ENCODE data around the gene RABL2A.
"Not testable (repeated sequence)": the region's sequence is repeated elsewhere in the genome, so short reads cannot be mapped to it uniquely, and the experiment has no call there.

RABL2A gene

DNA sequence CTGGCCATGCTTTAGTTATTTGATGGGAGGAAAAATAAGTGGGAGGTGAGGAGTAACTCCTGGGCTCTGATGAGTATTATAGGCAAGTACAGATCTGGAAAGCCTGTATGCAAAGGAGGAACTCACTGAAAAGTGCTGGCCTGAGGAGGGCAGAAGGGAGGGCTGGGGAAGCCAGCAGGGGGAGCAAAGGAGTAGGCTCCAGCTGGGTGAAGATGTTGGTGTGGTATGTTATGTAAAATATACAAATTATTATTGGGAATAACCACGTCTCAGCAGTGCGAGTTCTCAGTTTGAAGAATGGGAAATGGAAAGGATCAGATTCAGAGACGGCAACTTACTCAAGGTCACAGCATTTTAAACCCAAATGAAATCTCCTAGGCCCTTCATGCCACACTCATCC is 39.9 kb upstream of the RABL2A start:
- TF ChIP-seq, protein P1, sequence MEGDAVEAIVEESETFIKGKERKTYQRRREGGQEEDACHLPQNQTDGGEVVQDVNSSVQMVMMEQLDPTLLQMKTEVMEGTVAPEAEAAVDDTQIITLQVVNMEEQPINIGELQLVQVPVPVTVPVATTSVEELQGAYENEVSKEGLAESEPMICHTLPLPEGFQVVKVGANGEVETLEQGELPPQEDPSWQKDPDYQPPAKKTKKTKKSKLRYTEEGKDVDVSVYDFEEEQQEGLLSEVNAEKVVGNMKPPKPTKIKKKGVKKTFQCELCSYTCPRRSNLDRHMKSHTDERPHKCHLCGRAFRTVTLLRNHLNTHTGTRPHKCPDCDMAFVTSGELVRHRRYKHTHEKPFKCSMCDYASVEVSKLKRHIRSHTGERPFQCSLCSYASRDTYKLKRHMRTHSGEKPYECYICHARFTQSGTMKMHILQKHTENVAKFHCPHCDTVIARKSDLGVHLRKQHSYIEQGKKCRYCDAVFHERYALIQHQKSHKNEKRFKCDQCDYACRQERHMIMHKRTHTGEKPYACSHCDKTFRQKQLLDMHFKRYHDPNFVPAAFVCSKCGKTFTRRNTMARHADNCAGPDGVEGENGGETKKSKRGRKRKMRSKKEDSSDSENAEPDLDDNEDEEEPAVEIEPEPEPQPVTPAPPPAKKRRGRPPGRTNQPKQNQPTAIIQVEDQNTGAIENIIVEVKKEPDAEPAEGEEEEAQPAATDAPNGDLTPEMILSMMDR (conservative IDR thresholded peaks at IDR 0.05; ENCODE audit: low read length), result peak; percentile 54
- Histone ChIP-seq H3K79me2 (ENCODE audit: insufficient read depth, low read length) (peaks cover 11% of the 10 kb centered on the region), H3K4me1 (ENCODE audit: insufficient read depth, low read length, poor library complexity, severe bottlenecking) (peaks cover 23% of the 10 kb centered on the region)
- H3K36me3 ChIP-seq (ENCODE audit: insufficient read depth, low read length); H3K27me3 ChIP-seq (ENCODE audit: insufficient read depth, low read length, poor library complexity, severe bottlenecking); H3K4me3 ChIP-seq (ENCODE audit: low read length, poor library complexity, severe bottlenecking); H4K20me1 ChIP-seq (ENCODE audit: insufficient read depth, low read length, poor library complexity, severe bottlenecking); H3K4me2 ChIP-seq (ENCODE audit: low read depth, low read length, poor library complexity, severe bottlenecking); H3K9me3 ChIP-seq (ENCODE audit: insufficient read depth, low read depth, low read length); H3F3A ChIP-seq (ENCODE audit: low read depth); H3K9me2 ChIP-seq (replicated peaks; ENCODE audit: low read depth, low read length); H2AFZ ChIP-seq (ENCODE audit: low read length); H3K9ac ChIP-seq (ENCODE audit: low read depth, low read length, poor library complexity, severe bottlenecking): not testable (repeated sequence)

DNA sequence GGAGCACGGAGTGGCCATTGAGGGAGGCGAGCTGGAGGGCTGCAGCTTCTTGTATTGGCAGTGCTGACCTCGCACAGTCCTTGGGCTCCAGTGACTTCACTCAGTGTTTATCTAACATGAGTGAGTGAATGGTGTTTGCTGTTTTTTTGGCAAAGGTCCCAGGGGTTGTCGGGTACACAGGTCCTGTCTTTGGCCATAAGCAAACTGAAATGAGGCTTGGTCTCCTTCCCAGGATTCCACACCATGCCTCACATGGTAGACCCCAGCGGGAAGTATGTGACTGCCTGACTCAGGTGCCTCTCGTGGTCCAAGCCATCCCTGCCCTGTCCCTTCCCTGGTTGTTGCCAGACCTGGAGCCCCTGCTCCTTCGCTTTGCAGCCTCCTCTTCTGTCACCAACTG is 37.5 kb upstream of the RABL2A start:
- not testable (repeated sequence) for H3K36me3 ChIP-seq (ENCODE audit: insufficient read depth, low read length); H3F3A ChIP-seq (ENCODE audit: low read depth); H3K9ac ChIP-seq (ENCODE audit: low read depth, low read length, poor library complexity, severe bottlenecking); H4K20me1 ChIP-seq (ENCODE audit: insufficient read depth, low read length, poor library complexity, severe bottlenecking); H3K79me2 ChIP-seq (ENCODE audit: insufficient read depth, low read length); H3K4me2 ChIP-seq (ENCODE audit: low read depth, low read length, poor library complexity, severe bottlenecking); H2AFZ ChIP-seq (ENCODE audit: low read length); H3K27me3 ChIP-seq (ENCODE audit: insufficient read depth, low read length, poor library complexity, severe bottlenecking); H3K9me2 ChIP-seq (replicated peaks; ENCODE audit: low read depth, low read length); H3K4me3 ChIP-seq (ENCODE audit: low read length, poor library complexity, severe bottlenecking); H3K9me3 ChIP-seq (ENCODE audit: insufficient read depth, low read depth, low read length)
- peaks cover 16% of the 10 kb centered on the region for H3K4me1 ChIP-seq (ENCODE audit: insufficient read depth, low read length, poor library complexity, severe bottlenecking)

DNA sequence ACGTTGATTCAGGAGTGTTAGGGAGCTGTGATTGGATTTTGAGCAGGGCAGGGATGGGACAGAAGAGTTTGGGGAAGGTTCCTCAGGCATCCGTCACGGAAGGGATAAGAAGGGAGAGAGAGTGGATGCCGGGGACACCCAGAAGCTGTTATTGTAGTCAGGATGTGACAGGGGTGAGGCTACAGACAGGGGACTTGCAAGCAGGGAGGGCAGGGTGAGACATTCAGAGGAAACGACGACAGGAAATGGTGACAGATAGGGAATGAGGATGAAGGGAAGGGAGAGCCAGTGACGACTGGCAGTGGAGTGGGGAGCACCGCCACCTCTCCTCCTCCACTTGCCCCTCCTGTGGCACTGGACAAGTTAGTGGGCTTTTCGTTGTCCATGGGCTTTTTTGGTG is 35.1 kb upstream of the RABL2A start:
- H3F3A ChIP-seq (ENCODE audit: low read depth); H3K9me3 ChIP-seq (ENCODE audit: insufficient read depth, low read depth, low read length); H4K20me1 ChIP-seq (ENCODE audit: insufficient read depth, low read length, poor library complexity, severe bottlenecking); H3K9me2 ChIP-seq (replicated peaks; ENCODE audit: low read depth, low read length); H3K27me3 ChIP-seq (ENCODE audit: insufficient read depth, low read length, poor library complexity, severe bottlenecking); H3K4me1 ChIP-seq (ENCODE audit: insufficient read depth, low read length, poor library complexity, severe bottlenecking); H3K36me3 ChIP-seq (ENCODE audit: insufficient read depth, low read length); H3K4me3 ChIP-seq (ENCODE audit: low read length, poor library complexity, severe bottlenecking); H3K79me2 ChIP-seq (ENCODE audit: insufficient read depth, low read length); H2AFZ ChIP-seq (ENCODE audit: low read length); H3K9ac ChIP-seq (ENCODE audit: low read depth, low read length, poor library complexity, severe bottlenecking): not testable (repeated sequence)
- H3K4me2 ChIP-seq (ENCODE audit: low read depth, low read length, poor library complexity, severe bottlenecking), result peak overlapping the region; percentile 48

DNA sequence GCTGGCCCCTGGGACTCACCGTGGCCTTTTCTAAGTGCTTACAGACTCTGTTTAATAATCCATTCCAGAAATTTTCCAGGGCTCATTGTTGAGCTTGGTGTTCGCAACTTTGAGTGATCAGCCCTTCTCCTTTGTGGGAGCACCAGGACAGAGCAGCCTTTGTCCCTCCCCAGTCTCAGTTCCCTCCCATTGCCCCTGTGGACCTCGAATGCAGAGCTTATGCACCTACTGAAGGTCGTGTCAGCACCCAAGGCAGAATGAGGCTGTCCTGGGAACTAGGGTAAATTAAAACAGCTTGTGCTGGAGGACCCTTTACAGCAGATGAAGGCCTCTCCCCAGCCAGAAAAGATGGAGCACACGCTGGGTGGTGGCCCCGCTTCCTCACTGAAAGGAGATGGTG is 33.8 kb upstream of the RABL2A start:
- not testable (repeated sequence) for H3K79me2 ChIP-seq (ENCODE audit: insufficient read depth, low read length); H3K4me1 ChIP-seq (ENCODE audit: insufficient read depth, low read length, poor library complexity, severe bottlenecking); H3K9ac ChIP-seq (ENCODE audit: low read depth, low read length, poor library complexity, severe bottlenecking); H3K9me3 ChIP-seq (ENCODE audit: insufficient read depth, low read depth, low read length); H3K9me2 ChIP-seq (replicated peaks; ENCODE audit: low read depth, low read length); H2AFZ ChIP-seq (ENCODE audit: low read length); H3F3A ChIP-seq (ENCODE audit: low read depth); H3K4me2 ChIP-seq (ENCODE audit: low read depth, low read length, poor library complexity, severe bottlenecking); H3K4me3 ChIP-seq (ENCODE audit: low read length, poor library complexity, severe bottlenecking); H3K27me3 ChIP-seq (ENCODE audit: insufficient read depth, low read length, poor library complexity, severe bottlenecking); H3K36me3 ChIP-seq (ENCODE audit: insufficient read depth, low read length); H4K20me1 ChIP-seq (ENCODE audit: insufficient read depth, low read length, poor library complexity, severe bottlenecking)

DNA sequence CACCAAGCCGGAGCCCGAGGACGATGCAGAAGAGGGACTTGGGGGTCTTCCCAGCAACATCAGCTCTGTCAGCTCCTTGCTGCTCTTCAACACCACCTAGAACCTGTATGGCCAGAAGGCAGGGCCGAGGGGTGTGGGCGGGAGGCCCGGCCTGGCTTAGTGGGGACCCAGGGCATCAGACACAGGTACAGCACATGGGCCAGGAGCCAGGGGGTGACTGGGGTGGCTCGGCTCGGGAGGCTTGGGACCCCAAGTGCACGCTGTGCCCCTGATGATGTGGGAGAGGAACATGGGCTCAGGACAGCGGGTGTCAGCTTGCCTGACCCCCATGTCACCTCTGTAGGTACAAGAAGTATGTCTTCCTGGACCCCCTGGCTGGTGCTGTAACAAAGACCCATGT is 31.3 kb upstream of the RABL2A start:
- H2AFZ ChIP-seq (ENCODE audit: low read length); H3K79me2 ChIP-seq (ENCODE audit: insufficient read depth, low read length); H3K4me2 ChIP-seq (ENCODE audit: low read depth, low read length, poor library complexity, severe bottlenecking); H3K27me3 ChIP-seq (ENCODE audit: insufficient read depth, low read length, poor library complexity, severe bottlenecking); H3K4me1 ChIP-seq (ENCODE audit: insufficient read depth, low read length, poor library complexity, severe bottlenecking); H3F3A ChIP-seq (ENCODE audit: low read depth); H4K20me1 ChIP-seq (ENCODE audit: insufficient read depth, low read length, poor library complexity, severe bottlenecking); H3K9ac ChIP-seq (ENCODE audit: low read depth, low read length, poor library complexity, severe bottlenecking); H3K36me3 ChIP-seq (ENCODE audit: insufficient read depth, low read length); H3K4me3 ChIP-seq (ENCODE audit: low read length, poor library complexity, severe bottlenecking); H3K9me2 ChIP-seq (replicated peaks; ENCODE audit: low read depth, low read length); H3K9me3 ChIP-seq (ENCODE audit: insufficient read depth, low read depth, low read length): not testable (repeated sequence)

DNA sequence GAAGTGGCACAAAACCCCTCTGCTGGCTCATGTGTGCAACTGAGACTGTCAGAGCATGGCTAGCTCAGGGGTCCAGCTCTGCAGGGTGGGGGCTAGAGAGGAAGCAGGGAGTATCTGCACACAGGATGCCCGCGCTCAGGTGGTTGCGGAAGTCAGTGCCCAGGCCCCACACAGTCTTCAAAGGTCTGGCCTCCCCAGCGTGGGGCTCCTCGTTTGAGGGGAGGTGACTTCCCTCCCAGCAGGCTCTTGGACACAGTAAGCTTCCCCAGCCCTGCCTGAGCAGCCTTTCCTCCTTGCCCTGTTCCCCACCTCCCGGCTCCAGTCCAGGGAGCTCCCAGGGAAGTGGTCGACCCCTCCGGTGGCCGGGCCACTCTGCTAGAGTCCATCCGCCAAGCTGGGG is 29.9 kb upstream of the RABL2A start:
- not testable (repeated sequence) for H3K9ac ChIP-seq (ENCODE audit: low read depth, low read length, poor library complexity, severe bottlenecking); H3F3A ChIP-seq (ENCODE audit: low read depth); H3K9me2 ChIP-seq (replicated peaks; ENCODE audit: low read depth, low read length); H3K4me1 ChIP-seq (ENCODE audit: insufficient read depth, low read length, poor library complexity, severe bottlenecking); H3K4me2 ChIP-seq (ENCODE audit: low read depth, low read length, poor library complexity, severe bottlenecking); H3K27me3 ChIP-seq (ENCODE audit: insufficient read depth, low read length, poor library complexity, severe bottlenecking); H3K9me3 ChIP-seq (ENCODE audit: insufficient read depth, low read depth, low read length); H2AFZ ChIP-seq (ENCODE audit: low read length); H3K4me3 ChIP-seq (ENCODE audit: low read length, poor library complexity, severe bottlenecking); H4K20me1 ChIP-seq (ENCODE audit: insufficient read depth, low read length, poor library complexity, severe bottlenecking); H3K36me3 ChIP-seq (ENCODE audit: insufficient read depth, low read length); H3K79me2 ChIP-seq (ENCODE audit: insufficient read depth, low read length)

DNA sequence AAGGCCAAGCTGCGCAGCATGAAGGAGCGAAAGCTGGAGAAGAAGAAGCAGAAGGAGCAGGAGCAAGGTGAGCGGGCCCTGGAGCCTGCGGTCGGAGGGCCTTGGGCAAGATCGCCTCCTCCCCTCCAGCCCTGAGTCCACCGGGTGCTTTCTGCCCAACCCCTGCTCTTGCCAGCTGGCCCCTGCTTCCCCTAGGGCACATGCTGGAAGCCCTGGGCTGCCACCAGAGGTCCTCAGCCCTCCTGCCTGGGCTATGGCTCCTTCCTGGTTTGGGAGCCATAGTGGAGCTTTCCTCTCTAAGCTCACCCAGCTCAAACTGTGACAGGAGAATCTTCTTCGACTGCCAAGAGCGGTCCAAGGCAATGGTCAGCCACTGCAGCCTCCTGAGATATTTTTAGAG is 29.5 kb upstream of the RABL2A start:
- not testable (repeated sequence) for H3K36me3 ChIP-seq (ENCODE audit: insufficient read depth, low read length); H3K4me3 ChIP-seq (ENCODE audit: low read length, poor library complexity, severe bottlenecking); H3K9ac ChIP-seq (ENCODE audit: low read depth, low read length, poor library complexity, severe bottlenecking); H4K20me1 ChIP-seq (ENCODE audit: insufficient read depth, low read length, poor library complexity, severe bottlenecking); H3K4me2 ChIP-seq (ENCODE audit: low read depth, low read length, poor library complexity, severe bottlenecking); H3K9me2 ChIP-seq (replicated peaks; ENCODE audit: low read depth, low read length); H3K4me1 ChIP-seq (ENCODE audit: insufficient read depth, low read length, poor library complexity, severe bottlenecking); H3K27me3 ChIP-seq (ENCODE audit: insufficient read depth, low read length, poor library complexity, severe bottlenecking); H2AFZ ChIP-seq (ENCODE audit: low read length); H3F3A ChIP-seq (ENCODE audit: low read depth); H3K79me2 ChIP-seq (ENCODE audit: insufficient read depth, low read length); H3K9me3 ChIP-seq (ENCODE audit: insufficient read depth, low read depth, low read length)
